H1 (cell line): Measurements from ENCODE around the gene SHH.

Source experiments
- BACH1 ChIP-seq: IDR thresholded peaks from 2 replicates; pipeline ENCODE4 v1.6.1; 2012; ENCODE audit warnings: low read length, improper control_type of control experiment
- EZH2 ChIP-seq: fragments of 200-600 bp; sonication (generic); IDR thresholded peaks from 2 replicates; pipeline ENCODE4 v1.7.1; 2012; ENCODE audit warnings: low read depth, mild to moderate bottlenecking, moderate library complexity, low read length, inconsistent platforms; ENCODE audit not compliant: severe bottlenecking
- JUN ChIP-seq: IDR thresholded peaks from 2 replicates; pipeline ENCODE4 v1.6.1; 2011; ENCODE audit warnings: low read depth, mild to moderate bottlenecking, improper control_type of control experiment, low read length
- POLR2A ChIP-seq, 2 experiments: IDR thresholded peaks; 1 replicate in 1 of 2; 2 replicates in 1 of 2; pipeline ENCODE4 v1.6.1; 2011; ENCODE audit warnings: low read depth in 2 of 2, low read length in 2 of 2, mild to moderate bottlenecking in 2 of 2; ENCODE audit errors: control extremely low read depth in 1 of 2
- POU5F1 ChIP-seq: IDR thresholded peaks from 2 replicates; pipeline ENCODE4 v1.6.1; 2011; ENCODE audit warnings: low read depth, mild to moderate bottlenecking, low read length, moderate library complexity
- SIN3A ChIP-seq, 2 experiments: IDR thresholded peaks in 1 of 2; conservative IDR thresholded peaks in 1 of 2; 2 replicates each; pipeline ENCODE4 v1.6.1; 2011 to 2012; ENCODE audit warnings: low read length in 2 of 2, improper control_type of control experiment in 1 of 2, low read depth in 1 of 2, mild to moderate bottlenecking in 1 of 2
- SP1 ChIP-seq: IDR thresholded peaks from 2 replicates; pipeline ENCODE4 v1.6.1; 2011; ENCODE audit warnings: low read depth, low read length
- TCF12 ChIP-seq: IDR thresholded peaks from 2 replicates; pipeline ENCODE4 v1.6.1; 2011; ENCODE audit warnings: low read depth, mild to moderate bottlenecking, low read length
- TF ChIP-seq, protein P1 (sequence below), 3 experiments: IDR thresholded peaks; 1 replicate in 2 of 3; 2 replicates in 1 of 3; pipeline versions ENCODE4 v1.5.1 to v1.6.1; 2011; ENCODE audit warnings: low read length in 3 of 3, mild to moderate bottlenecking in 3 of 3, inconsistent platforms in 2 of 3, low read depth in 1 of 3, moderate library complexity in 1 of 3; ENCODE audit not compliant: insufficient read depth in 1 of 3; ENCODE audit errors: control extremely low read depth in 1 of 3

GRCh38 chr7:155754165-155754564, 58.1 kb downstream of the SHH start:
- no peak for TF ChIP-seq POU5F1
- no peak for TF ChIP-seq POLR2A (IDR thresholded peaks at IDR 0.05; ENCODE audit: control extremely low read depth in 1 of 2, low read depth in 2 of 2, low read length in 2 of 2)
- TF ChIP-seq BACH1, result no peak
- TF ChIP-seq SP1, result no peak
- TF ChIP-seq JUN, result no peak
- no peak for TF ChIP-seq SIN3A (conservative IDR thresholded peaks at IDR 0.05 in 1 of 2, IDR thresholded peaks at IDR 0.05 in 1 of 2; ENCODE audit: low read depth in 1 of 2, low read length in 2 of 2)
- TF ChIP-seq EZH2, result no peak
- no peak for TF ChIP-seq TCF12
- TF ChIP-seq, protein P1, sequence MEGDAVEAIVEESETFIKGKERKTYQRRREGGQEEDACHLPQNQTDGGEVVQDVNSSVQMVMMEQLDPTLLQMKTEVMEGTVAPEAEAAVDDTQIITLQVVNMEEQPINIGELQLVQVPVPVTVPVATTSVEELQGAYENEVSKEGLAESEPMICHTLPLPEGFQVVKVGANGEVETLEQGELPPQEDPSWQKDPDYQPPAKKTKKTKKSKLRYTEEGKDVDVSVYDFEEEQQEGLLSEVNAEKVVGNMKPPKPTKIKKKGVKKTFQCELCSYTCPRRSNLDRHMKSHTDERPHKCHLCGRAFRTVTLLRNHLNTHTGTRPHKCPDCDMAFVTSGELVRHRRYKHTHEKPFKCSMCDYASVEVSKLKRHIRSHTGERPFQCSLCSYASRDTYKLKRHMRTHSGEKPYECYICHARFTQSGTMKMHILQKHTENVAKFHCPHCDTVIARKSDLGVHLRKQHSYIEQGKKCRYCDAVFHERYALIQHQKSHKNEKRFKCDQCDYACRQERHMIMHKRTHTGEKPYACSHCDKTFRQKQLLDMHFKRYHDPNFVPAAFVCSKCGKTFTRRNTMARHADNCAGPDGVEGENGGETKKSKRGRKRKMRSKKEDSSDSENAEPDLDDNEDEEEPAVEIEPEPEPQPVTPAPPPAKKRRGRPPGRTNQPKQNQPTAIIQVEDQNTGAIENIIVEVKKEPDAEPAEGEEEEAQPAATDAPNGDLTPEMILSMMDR (IDR thresholded peaks at IDR 0.05; ENCODE audit: control extremely low read depth in 1 of 3, insufficient read depth in 1 of 3, low read depth in 1 of 3, low read length in 3 of 3), result no peak
